Activated CD4-positive, alpha-beta T cell treated with anti-CD3 and anti-CD28 coated beads, Interleukin-2, amount 50 U/mL, for 4 hours (primary cell): ENCODE results near the gene PDGFD.

ENCODE experiments used
- DNase-seq, 2 experiments: peaks; one replicate each; pipeline ENCODE4 v3.0.0-alpha.2; 2020

The PDGFD gene

DNA sequence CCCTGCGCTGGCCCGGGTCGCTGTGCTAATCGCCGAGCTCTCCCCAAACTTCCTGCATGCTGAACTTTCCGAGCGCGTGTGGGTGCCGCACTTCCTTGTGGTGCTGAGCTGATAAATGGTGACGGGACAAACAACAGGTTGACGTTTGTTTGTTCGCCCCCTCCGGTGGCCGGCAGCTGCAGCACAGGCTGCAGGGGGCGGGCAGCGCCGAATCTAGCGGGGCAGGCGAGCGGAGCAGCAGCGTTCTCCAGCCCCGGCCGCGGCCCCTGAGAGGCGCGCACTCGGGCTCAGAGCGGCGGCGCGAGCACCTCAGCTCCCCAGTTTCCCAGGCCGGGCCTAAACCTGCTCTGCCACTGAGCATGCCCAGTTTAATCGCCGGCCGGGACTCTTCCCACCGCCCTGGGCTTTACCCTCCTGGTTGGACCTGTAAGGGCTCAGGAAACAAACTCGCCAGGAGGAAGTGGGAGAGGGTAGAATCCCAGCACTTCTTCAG, at the start of gene PDGFD:
PDGFD (minus strand) TSS at position 120 of the 493 bp plus-strand sequence.
- no peak for DNase-seq

- DNase-seq, result no peak
Observed at GRCh38 chr11:104206936-104207335, 43.0 kb upstream of the PDGFD start.

- no peak for DNase-seq
Observed at GRCh38 chr11:104205838-104206237, 41.9 kb upstream of the PDGFD start.

DNA sequence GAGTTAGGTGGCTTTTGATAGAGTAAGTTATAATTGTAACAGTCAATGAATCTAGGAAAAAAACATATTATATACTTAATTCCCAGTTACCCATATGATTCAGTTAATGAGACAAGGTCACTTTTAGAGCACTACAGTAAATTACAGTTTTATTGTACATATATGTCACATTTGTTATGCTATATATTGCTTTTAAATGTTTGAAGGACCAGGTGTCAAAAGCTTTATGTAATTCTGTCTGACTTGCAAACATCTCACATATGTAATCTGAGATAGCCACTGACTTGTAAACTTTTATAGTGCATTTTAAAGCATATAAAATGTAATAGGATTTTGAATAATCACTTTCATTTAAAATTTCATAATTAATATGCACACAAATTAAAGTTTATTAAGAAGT, 36.7 kb upstream of the PDGFD start:
- no peak for DNase-seq

- no peak for DNase-seq
Observed at GRCh38 chr11:104199053-104199452, 35.1 kb upstream of the PDGFD start.

GRCh38 chr11:104198576-104198975, 34.6 kb upstream of the PDGFD start:
- no peak for DNase-seq

DNA sequence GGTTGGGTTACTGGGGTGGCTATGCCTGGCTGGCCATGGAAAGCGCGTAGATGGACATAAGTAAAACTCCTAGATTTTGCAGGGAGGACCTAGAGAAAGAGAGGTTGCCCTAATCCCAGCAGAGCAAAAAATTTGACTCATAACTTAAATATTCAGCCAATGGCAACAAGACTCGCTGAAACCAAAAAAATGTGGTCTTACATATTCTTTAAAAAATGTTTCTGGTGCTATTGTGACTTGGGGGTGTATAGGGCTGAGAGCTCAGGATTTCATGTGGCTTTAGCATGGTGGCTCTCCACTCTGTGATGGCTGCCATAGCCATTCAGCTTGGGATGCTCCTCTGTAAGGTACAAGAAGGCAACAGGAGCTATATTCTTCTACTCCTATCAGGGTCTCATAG, 27.2 kb upstream of the PDGFD start:
- no peak for DNase-seq

GRCh38 chr11:104183593-104183992, 19.6 kb upstream of the PDGFD start:
- no peak for DNase-seq

GRCh38 chr11:104175769-104176168, 11.8 kb upstream of the PDGFD start:
- no peak for DNase-seq

DNA sequence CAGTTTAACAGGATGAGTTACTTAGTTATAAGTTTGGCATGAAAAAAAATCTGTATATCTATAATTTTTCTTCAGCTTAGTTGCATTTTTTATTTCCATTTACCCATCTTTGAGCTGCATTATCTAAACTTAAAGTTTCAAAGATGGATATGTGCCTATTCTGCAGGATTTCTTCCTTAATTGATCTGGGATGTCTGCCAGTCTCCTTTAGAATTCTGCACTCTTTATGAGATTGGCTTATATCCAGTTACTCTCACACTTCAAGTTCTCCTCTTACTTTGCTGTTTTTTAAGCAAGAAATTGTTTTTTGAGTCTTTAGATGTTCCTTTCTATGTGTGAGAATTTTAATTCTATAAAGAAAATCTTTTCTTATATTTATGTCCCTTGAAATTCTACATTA, 5.1 kb upstream of the PDGFD start:
- no peak for DNase-seq

DNA sequence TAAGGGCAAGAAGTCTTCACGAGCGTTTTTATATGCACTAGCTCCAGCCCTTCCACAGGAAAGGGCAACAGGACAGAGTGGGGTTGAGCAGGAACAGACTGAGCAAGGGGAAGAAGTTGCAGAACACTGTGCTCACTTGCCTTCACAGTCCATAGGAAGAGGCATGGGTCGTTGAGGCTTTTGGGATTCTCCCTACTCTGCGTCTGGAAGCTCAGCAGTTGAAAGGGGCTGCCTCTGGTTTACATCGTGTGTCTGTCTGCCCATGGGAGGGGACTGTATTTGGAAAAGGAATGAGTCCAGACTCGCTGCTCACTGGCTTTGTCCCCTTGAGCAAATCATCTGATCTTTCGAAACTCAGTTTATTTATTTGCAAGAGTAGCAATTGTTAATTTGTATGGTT, 1.1 kb upstream of the PDGFD start:
- no peak for DNase-seq

DNA sequence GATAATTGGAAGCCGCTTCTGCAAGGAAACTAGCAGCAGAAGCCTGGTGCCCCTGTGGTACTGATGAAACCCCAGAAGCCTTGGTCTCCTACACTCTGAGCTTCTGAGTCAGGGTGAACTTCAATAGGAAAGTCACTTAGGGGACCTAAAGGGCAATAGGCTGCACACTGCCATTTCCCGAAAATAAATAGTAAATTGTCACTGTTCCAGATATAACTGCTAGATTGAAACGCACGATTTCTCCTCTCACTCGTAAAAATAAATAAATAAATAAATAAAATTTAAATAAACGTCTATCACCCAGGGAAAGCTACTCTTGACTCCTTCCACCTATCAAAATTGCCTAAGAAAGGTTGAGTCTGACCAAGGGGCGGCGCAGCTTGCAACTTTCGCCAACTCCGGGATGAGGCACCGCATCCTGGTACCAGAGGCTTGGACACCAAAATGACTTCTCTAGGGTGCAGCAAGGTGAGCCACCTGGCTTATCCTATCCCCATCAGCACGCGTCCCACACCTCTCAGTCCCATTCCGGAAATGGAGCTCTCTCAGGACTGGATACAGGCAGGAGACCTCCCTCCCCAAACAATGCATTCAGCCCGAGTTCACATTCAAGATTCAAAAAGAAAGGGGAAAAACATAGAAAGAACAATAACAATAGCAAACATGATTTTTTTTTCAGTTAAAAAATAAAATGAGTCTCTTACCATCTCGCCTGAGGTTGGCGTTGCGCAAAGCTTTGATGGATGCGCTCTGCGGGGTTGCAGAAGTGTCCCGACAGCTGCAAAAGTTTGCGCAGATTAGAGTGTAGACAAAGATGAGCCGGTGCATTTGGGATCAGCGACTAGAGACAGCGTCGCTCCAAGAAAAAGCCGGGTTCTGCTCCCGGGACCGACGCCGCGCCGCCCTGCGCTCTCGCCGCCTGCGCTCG, 583 bp downstream of the PDGFD start:
- DNase-seq, result no peak

DNA sequence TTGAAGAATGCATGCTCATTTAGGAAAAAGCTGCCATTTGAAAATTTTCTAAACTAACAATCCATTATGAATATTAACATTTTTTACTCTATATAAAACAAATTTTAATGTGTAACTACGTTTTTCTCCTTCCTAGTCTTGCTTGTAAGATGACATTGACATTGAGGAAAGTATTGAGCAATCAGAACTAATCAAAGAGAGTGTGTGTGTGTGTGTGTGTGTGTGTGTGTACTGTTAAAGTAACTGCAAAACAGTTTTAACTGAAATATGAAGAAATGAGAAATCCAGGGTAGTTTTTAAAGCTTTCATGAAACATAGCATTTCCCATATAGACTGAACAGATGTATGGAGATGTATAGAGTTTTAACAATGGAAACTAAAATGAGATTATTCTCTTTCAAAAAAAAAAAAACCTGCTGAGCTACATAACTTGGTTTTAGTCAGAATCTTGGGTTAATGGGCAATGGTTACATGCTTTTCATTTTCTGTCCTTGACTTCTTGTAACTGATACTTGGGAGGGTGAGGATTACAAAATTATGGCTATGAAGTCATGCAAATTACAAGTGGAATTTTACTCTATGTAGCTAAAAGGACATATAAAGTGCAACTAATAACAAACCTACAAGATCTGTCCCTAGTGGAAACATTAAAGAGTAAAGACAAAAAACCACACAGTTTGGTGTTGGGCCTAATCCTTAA, 2.0 kb downstream of the PDGFD start:
- DNase-seq, result no peak

DNA sequence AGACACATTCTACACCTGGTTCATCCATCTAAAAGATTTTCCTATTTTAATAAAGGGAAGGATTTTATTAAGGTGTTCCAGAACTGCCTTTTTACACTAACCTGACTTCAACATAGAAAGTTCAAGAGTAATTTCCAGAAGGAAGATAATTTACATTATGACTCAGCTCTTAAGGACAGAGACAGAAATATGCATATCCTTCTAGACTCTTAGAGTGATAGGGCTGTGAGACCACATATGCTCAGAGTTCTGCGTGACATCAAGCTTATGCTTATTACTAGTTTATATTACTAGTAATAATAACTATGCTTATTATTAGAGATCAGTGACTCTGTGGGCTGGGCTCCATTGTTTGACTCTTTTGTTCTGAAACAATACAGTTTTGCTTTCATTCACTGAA, 4.6 kb downstream of the PDGFD start:
- no peak for DNase-seq

- no peak for DNase-seq
Observed at GRCh38 chr11:104155375-104155774, 8.6 kb downstream of the PDGFD start.

GRCh38 chr11:104154296-104154695, 9.7 kb downstream of the PDGFD start:
- DNase-seq, result no peak

GRCh38 chr11:104152941-104153505, 10.9 kb downstream of the PDGFD start:
- no peak for DNase-seq

- no peak for DNase-seq
Observed at GRCh38 chr11:104151404-104152204, 12.3 kb downstream of the PDGFD start.

GRCh38 chr11:104148706-104149105, 15.2 kb downstream of the PDGFD start:
- no peak for DNase-seq

GRCh38 chr11:104148074-104148473, 15.9 kb downstream of the PDGFD start:
- no peak for DNase-seq

DNA sequence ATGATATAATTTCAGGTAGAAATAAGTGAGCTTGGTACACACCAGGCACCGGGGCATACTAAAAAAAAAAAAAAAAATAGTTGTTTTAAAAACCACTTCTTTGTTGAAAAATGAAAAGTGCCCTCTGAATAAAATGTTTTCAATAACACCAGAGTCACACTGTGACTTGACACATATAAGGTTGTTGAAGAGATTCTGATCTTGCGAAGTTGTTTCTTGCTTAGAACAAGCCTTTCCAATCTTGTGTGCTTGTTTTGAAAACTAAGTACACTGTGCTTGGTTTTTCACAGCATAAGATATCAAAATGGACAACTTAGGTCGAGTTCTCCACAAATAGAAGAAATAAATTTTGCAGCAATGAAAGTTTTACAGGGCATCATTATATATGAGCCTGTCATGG, 17.0 kb downstream of the PDGFD start:
- DNase-seq, result no peak

DNA sequence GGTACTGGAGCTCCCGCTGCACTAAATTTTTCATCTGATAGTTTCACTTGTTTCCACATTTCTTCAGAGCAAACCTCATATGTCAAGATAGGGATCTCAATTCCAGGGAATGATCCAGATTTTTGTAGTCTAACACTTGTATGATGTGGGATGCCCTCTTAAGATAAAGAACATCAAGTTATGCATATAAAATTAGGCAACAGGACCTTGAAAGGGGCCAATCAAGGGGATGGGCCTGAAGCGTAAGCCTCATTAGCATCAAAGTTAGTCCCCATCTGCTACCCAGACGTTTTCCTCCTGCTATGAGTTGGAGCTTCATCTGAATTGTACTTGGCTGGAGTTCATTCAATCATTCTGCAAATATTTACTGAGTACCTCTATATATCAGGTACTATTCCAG, 17.5 kb downstream of the PDGFD start:
- no peak for DNase-seq

DNA sequence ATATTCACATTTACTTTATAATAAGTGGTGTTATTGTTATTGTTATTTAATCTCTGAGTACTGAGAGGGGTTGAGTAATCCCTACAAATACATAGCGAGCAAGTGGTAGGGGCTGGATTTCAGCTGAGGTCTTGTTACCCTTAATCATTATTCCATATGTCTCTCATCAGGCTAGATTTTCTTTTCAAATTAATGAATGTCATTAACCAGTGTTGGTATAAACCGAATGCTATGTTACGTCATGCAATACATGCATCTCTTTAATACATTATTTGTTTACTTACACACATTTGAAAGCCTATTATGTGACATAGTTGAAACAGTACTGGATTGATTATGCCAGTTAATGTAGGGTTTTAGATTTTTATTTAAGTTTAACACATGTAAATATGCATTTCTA, 18.9 kb downstream of the PDGFD start:
- no peak for DNase-seq
